CD1c-positive myeloid dendritic cell (primary cell): Measurements from ENCODE around the gene MATN3.

Experiments
- DNase-seq: peaks from one replicate; pipeline ENCODE4 v3.0.0-alpha.2; 2016; ENCODE audit errors: extremely low spot score

MATN3 gene

GRCh38 chr2:20005067-20005627, 7.3 kb downstream of the MATN3 start:
- no peak for DNase-seq

DNA sequence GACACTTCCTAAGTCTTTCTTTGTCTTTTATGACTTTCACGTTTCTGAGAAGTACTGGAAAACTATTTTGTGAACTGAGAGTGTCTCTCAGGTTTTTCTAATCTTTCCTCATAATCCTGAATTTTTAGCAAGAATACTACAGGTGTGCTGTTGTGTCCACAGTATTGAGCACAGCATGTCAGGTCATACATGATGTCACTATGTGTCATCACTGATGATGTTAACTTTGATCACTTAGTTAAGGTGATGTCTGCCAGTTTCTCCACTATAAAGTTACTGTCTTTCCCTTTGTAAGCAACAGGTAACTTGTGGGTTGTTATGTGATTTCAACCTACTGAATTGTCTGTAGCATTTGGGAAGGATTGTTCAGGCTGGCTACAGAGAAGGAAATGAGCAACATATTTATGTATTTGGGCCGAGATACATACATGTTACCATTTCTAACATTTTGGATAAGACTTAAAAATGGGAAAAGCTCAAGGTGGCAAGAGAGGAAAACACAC, 11.1 kb downstream of the MATN3 start:
- DNase-seq = no peak

- DNase-seq = no peak
Measured at GRCh38 chr2:19993731-19994130, 18.7 kb downstream of the MATN3 start.

GRCh38 chr2:19991895-19992294, 20.6 kb downstream of the MATN3 start:
- DNase-seq = no peak

DNA sequence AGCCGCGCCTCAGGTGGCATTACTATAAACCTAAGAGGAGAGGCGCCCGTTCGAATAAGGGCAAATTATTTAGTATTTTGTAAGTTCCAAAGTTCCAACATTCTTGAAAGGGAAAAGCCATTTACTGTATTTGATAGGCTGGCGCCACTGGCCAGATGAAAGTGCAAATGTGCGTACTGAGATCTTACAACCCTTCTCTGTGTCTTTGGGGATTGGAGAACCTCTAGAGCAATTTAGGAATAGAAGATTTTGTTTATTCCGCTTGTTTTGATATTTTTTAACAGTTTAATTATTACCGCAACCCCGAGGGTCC, 22.1 kb downstream of the MATN3 start:
- DNase-seq = no peak

DNA sequence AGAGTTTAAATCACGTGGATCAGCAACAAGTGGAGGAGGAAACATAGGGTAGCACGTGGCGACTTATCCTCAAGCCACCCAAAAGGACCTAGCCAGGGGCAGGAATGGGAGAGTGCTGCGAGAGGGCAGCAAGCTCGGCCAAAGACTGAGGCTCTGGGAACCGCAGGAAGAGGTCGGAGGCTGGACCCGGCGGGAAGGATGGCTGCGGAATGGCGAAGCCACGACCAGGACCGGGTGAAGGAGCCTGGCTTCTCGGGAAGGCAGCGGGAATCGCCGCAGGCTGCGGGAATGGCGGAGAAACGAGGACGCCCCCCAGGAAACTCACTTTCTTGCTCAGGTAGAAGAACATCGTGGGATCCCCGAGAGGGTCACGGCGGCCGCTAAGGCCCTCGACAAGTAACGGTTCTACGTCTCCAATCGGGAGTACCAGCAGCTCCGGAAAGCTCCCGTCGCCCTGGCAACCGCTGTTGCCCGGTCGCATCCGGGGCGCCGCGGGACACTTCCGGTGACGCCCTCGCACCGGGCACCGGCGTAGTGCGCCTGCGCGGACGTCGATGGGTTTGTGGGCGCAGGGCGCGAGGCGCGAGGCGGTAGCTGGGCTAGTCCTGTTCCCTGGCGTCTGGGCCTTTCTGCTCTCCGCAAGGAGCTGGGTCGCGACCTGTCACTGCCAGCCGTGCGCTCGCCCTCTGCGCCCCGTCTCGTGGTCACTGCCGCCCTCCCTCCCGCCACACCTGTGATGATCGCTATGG, 22.6 kb downstream of the MATN3 start, which contains the start of gene WDR35:
Gene WDR35 (minus strand): TSS at position 439 of the 749 bp plus-strand sequence. CDS start 90 bp downstream, at position 349.
- peak; percentile 96 for DNase-seq

- no peak for DNase-seq
Measured at GRCh38 chr2:19989342-19989666, 23.2 kb downstream of the MATN3 start.

GRCh38 chr2:19988600-19988999, 23.9 kb downstream of the MATN3 start:
- no peak for DNase-seq

DNA sequence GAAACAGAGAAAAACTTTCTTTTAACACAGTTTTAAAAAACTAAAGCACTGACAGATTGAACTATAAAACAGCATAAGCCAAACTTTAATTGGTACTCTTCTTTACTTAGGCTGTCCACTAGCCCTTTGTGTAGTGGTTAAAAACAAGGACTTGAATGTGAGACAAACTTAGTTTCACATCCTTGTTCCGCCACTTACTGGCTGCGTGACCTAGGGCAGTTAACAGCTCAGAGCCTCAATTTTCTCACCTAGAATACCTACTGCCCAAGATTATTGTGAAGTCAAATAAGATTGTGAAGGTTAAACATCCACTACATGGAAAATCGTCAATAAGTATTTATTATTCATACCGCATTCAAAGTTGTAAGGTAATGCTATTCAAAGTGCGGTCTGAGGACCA, 24.5 kb downstream of the MATN3 start:
- peak; percentile 33 for DNase-seq

GRCh38 chr2:19982268-19982667, 30.2 kb downstream of the MATN3 start:
- no peak for DNase-seq

GRCh38 chr2:19979932-19980331, 32.5 kb downstream of the MATN3 start:
- DNase-seq = no peak

GRCh38 chr2:19973466-19973865, 39.0 kb downstream of the MATN3 start:
- no peak for DNase-seq

DNA sequence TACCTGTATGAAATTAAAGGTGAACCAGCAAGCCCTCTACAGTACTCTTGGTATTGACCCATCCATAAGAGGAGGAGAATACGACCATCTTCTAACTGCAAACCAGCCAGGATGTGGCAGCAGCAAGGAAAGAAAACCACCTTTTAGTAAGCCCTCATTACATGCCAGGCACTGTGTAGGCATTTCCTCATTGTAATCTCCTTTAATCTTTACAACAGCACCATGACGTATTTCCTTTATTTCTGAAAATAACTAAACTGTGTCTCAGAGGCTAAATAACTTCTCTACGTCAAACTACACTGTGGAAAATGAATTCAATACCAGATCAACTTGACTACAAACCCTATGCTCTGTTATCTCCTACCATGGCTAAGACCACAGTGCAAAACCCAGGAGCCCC, 40.8 kb downstream of the MATN3 start:
- DNase-seq = no peak

- DNase-seq = peak; percentile 18
Measured at GRCh38 chr2:19963386-19963785, 49.1 kb downstream of the MATN3 start.

GRCh38 chr2:19955544-19956422, 56.7 kb downstream of the MATN3 start:
- DNase-seq = peak; percentile 70

- no peak for DNase-seq
Measured at GRCh38 chr2:19949071-19949470, 63.4 kb downstream of the MATN3 start.

DNA sequence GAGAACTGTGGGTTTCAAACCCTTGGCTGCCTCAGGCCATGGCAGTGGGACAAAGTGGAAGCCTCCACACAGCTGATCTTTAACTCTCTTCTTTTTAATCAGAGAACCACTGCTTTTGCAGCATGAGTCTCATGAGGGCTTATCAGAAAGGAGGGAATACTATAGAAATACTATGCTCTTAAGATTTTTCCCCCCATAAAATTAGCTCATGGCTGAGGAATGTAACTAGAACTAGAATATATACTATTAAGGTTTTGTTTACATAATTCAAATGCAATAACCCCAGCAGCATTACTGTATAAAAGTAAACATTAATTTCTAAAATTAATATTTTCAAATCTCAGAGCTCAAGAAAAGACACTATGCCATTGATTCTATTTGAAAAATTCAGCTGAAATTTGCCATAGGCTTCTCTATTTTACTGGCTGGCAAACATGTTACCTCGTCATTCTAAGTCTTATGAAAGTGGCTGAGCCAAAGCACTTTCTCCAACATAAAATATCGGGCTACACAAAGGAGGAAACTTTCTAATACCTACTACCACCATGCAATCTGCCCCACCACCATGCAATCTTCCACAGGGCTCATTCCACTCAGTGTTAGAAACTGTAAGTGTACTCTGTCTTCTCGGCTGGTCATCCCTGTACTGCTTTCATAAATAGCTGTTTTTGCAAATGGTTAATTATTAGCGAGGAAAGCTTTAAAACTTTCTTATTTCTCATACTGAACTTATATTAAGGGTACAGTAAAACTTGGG, 65.1 kb downstream of the MATN3 start:
- DNase-seq = no peak

- DNase-seq = no peak
Measured at GRCh38 chr2:19944205-19944845, 68.1 kb downstream of the MATN3 start.

GRCh38 chr2:19943189-19943588, 69.3 kb downstream of the MATN3 start:
- DNase-seq = no peak

DNA sequence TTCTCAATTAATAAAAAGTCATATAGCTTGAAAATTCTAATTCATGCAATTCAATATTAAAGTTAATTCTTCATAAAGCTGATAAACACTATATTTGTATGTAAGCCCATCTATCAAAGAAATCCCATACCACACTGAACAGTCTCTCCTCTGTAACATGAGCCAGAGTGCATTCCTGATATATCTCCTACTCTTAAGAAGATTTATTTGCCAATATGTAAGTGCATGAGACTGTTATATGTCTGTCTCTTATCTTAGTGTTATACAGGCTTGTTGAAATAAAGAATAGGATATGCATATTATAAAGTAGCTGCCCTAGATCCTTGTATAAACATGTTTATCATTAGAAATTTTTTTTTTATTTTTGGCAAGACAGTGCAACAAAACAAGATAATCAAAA, 70.3 kb downstream of the MATN3 start:
- no peak for DNase-seq
